WTC11 (cell line): ENCODE measurements around the gene GALNT12. TPM values are rescaled to one million over a fixed set of nuclear protein-coding genes. Genes with fewer than 3 reads are reported as not detected.

Experiments used
- ATAC-seq: fragments of 200-7000 bp; cut with Tn5 transposase; 2 replicates; pipeline ENCODE4 v1.10.0; 2021; ENCODE audit warnings: mild to moderate bottlenecking, moderate library complexity
- CTCF ChIA-PET: fragments of 300-600 bp; sonication (Branson Sonifier 250); formaldehyde crosslinking; loops from one replicate; lab custom pipeline; 2021; ENCODE audit warnings: antibody characterized with exemption; lab: Charles Lee
- POLR2A ChIA-PET: fragments of 350-600 bp; sonication (Branson Sonifier 250); formaldehyde crosslinking; loops from one replicate; lab custom pipeline; 2021; ENCODE audit warnings: antibody characterized with exemption; lab: Charles Lee
- DNase-seq: peaks from one replicate; pipeline ENCODE4 v3.0.0; 2021; ENCODE audit warnings: low spot score
- H3K27ac Mint-ChIP-seq: 2 replicates; pipeline ENCODE4 v1.8.0; 2021; ENCODE audit warnings: mixed read lengths
- H3K27me3 Mint-ChIP-seq: 2 replicates; pipeline ENCODE4 v1.8.0; 2021; ENCODE audit warnings: low read depth, mild to moderate bottlenecking, moderate library complexity, mixed read lengths
- H3K36me3 Mint-ChIP-seq: 2 replicates; pipeline ENCODE4 v1.8.0; 2021; ENCODE audit warnings: mixed read lengths
- H3K4me1 Mint-ChIP-seq: 2 replicates; pipeline ENCODE4 v1.8.0; 2022; ENCODE audit warnings: mixed read lengths
- H3K4me3 Mint-ChIP-seq: 2 replicates; pipeline ENCODE4 v1.8.0; 2021; ENCODE audit warnings: mild to moderate bottlenecking, moderate library complexity, mixed read lengths
- H3K9me3 Mint-ChIP-seq: 2 replicates; pipeline ENCODE4 v1.8.0; 2021; ENCODE audit warnings: mixed read lengths
- ATF1 ChIP-seq: sonication (generic); formaldehyde crosslinking; IDR thresholded peaks from 2 replicates; pipeline ENCODE4 v1.8.1; 2023; ENCODE audit warnings: mild to moderate bottlenecking, moderate library complexity, missing genetic modification reagents
- ATF2 ChIP-seq: sonication (generic); formaldehyde crosslinking; IDR thresholded peaks from 2 replicates; pipeline ENCODE4 v1.8.1; 2022; ENCODE audit warnings: low read depth, missing genetic modification reagents, borderline replicate concordance
- CDX4 ChIP-seq: fragments of 250-450 bp; sonication (Bioruptor Pico); IDR thresholded peaks from 2 replicates; pipeline ENCODE4 v1.9.0; 2021; ENCODE audit warnings: moderate library complexity, mild to moderate bottlenecking, inconsistent platforms, borderline replicate concordance
- E2F4 ChIP-seq: sonication (generic); formaldehyde crosslinking; IDR thresholded peaks from 2 replicates; pipeline ENCODE4 v1.8.1; 2022; ENCODE audit warnings: low read depth, mild to moderate bottlenecking, moderate library complexity, missing genetic modification reagents, borderline replicate concordance
- ESRRA ChIP-seq: sonication (generic); formaldehyde crosslinking; IDR thresholded peaks from 2 replicates; pipeline ENCODE4 v1.8.1; 2022; ENCODE audit warnings: mild to moderate bottlenecking, missing genetic modification reagents, borderline replicate concordance
- FOXK1 ChIP-seq: sonication (generic); formaldehyde crosslinking; IDR thresholded peaks from 2 replicates; pipeline ENCODE4 v1.8.0; 2022; ENCODE audit warnings: mild to moderate bottlenecking, moderate library complexity, missing genetic modification reagents
- GABPB1 ChIP-seq: sonication (generic); formaldehyde crosslinking; IDR thresholded peaks from 2 replicates; pipeline ENCODE4 v1.8.1; 2023; ENCODE audit warnings: mild to moderate bottlenecking, missing genetic modification reagents
- GRHL2 ChIP-seq: fragments of 250-450 bp; sonication (Bioruptor Pico); IDR thresholded peaks from 2 replicates; pipeline ENCODE4 v1.8.0; 2022; ENCODE audit warnings: mild to moderate bottlenecking, moderate library complexity; ENCODE audit not compliant: insufficient replicate concordance, severe bottlenecking
- JAZF1 ChIP-seq: fragments of 250-450 bp; sonication (Bioruptor Pico); IDR thresholded peaks from 2 replicates; pipeline ENCODE4 v1.9.0; 2021; ENCODE audit warnings: moderate library complexity, mild to moderate bottlenecking, inconsistent platforms
- MAX ChIP-seq: sonication (generic); formaldehyde crosslinking; IDR thresholded peaks from 2 replicates; pipeline ENCODE4 v1.8.0; 2022; ENCODE audit warnings: mild to moderate bottlenecking, missing genetic modification reagents
- SMAD4 ChIP-seq: sonication (generic); formaldehyde crosslinking; IDR thresholded peaks from 2 replicates; pipeline ENCODE4 v1.8.0; 2022; ENCODE audit warnings: mild to moderate bottlenecking, missing genetic modification reagents
- SP1 ChIP-seq: sonication (generic); formaldehyde crosslinking; conservative IDR thresholded peaks from 2 replicates; pipeline ENCODE4 v1.8.1; 2022; ENCODE audit warnings: missing genetic modification reagents
- TEAD1 ChIP-seq: sonication (generic); formaldehyde crosslinking; IDR thresholded peaks from 2 replicates; pipeline ENCODE4 v1.8.0; 2022; ENCODE audit warnings: mild to moderate bottlenecking, missing genetic modification reagents
- TP53 ChIP-seq: sonication (generic); formaldehyde crosslinking; IDR thresholded peaks from 2 replicates; pipeline ENCODE4 v1.8.1; 2023; ENCODE audit warnings: mild to moderate bottlenecking, missing genetic modification reagents
- ZNF423 ChIP-seq: fragments of 250-450 bp; sonication (Bioruptor Pico); IDR thresholded peaks from 2 replicates; pipeline ENCODE4 v2.1.2; 2022; ENCODE audit warnings: mild to moderate bottlenecking, moderate library complexity
- total RNA-seq: library from RNA; stranded (reverse); gene quantifications from 3 replicates; pipeline ENCODE4 v1.2.3, GENCODE V29; 2021
- TF ChIP-seq, protein P1 (sequence below): sonication (generic); formaldehyde crosslinking; conservative IDR thresholded peaks from 2 replicates; pipeline ENCODE4 v1.8.1; 2022; ENCODE audit warnings: mild to moderate bottlenecking, missing genetic modification reagents
- TF ChIP-seq, protein P2 (sequence below): fragments of 250-450 bp; sonication (Bioruptor Pico); IDR thresholded peaks from 2 replicates; pipeline ENCODE4 v2.1.2; 2022; ENCODE audit warnings: mild to moderate bottlenecking, moderate library complexity
- TF ChIP-seq, protein P3 (sequence below): sonication (generic); formaldehyde crosslinking; IDR thresholded peaks from 2 replicates; pipeline ENCODE4 v1.8.1; 2023; ENCODE audit warnings: mild to moderate bottlenecking, moderate library complexity, missing genetic modification reagents
- TF ChIP-seq, protein P4 (sequence below): sonication (generic); formaldehyde crosslinking; IDR thresholded peaks from 2 replicates; pipeline ENCODE4 v1.8.1; 2023; ENCODE audit warnings: mild to moderate bottlenecking, missing genetic modification reagents
- TF ChIP-seq, protein P5 (sequence below): sonication (generic); formaldehyde crosslinking; IDR thresholded peaks from 2 replicates; pipeline ENCODE4 v1.8.0; 2023; ENCODE audit warnings: mild to moderate bottlenecking, missing genetic modification reagents

GALNT12 gene
- total RNA-seq, 1 experiment from 2014 or later: 19.3 TPM

- TF ChIP-seq, protein P1, sequence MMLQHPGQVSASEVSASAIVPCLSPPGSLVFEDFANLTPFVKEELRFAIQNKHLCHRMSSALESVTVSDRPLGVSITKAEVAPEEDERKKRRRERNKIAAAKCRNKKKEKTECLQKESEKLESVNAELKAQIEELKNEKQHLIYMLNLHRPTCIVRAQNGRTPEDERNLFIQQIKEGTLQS (CRISPR knock-in tag): no peak
Measured at GRCh38 chr9:98887918-98888510, 80.5 kb downstream of the GALNT12 start (continued).

DNA sequence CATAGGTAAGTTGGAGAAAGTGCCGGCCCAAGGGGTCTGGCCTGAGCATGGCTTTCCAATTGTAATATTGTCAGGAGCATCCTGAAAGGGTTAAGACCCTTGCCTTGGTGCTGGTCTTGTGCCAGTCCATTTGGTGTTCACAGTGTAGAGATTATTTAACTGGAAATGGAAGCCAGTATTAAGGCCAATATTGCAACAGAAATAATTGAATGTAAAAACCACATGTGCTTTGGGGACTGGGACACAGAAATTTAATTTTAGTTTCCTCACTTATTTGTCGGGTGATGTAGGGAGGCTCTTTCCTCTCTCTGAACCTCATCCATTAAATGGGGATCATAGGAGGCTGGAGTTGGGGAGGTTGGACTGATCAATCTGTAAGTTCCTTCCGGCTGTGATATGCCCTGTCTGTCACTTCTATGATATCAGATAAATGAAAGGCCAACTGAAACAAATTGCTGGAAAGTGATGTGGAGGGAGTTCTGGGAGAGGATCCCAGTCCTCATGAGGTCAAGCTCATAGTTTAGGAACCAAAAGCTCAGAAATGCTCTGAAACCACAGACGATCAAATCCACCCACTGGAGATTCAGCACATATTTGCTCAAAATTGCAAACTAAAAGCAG, 81.4 kb downstream of the GALNT12 start:
- Mint-ChIP-seq H3K4me3 (no peak overlapping the region), H3K36me3 (no peaks in the 10 kb centered on the region), H3K4me1 (no peaks in the 10 kb centered on the region), H3K9me3 (no peaks in the 10 kb centered on the region), H3K27me3 (no peaks in the 10 kb centered on the region), H3K27ac (no peak overlapping the region)
- CTCF ChIA-PET: no interaction called here
- TF ChIP-seq ATF1 (CRISPR knock-in tag): no peak
- TF ChIP-seq, protein P2, sequence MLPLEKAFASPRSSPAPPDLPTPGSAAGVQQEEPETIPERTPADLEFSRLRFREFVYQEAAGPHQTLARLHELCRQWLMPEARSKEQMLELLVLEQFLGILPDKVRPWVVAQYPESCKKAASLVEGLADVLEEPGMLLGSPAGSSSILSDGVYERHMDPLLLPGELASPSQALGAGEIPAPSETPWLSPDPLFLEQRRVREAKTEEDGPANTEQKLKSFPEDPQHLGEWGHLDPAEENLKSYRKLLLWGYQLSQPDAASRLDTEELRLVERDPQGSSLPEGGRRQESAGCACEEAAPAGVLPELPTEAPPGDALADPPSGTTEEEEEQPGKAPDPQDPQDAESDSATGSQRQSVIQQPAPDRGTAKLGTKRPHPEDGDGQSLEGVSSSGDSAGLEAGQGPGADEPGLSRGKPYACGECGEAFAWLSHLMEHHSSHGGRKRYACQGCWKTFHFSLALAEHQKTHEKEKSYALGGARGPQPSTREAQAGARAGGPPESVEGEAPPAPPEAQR (CRISPR knock-in tag): no peak
- TF ChIP-seq JAZF1 (CRISPR knock-in tag): no peak
- TF ChIP-seq MAX: no peak
- TF ChIP-seq, protein P3, sequence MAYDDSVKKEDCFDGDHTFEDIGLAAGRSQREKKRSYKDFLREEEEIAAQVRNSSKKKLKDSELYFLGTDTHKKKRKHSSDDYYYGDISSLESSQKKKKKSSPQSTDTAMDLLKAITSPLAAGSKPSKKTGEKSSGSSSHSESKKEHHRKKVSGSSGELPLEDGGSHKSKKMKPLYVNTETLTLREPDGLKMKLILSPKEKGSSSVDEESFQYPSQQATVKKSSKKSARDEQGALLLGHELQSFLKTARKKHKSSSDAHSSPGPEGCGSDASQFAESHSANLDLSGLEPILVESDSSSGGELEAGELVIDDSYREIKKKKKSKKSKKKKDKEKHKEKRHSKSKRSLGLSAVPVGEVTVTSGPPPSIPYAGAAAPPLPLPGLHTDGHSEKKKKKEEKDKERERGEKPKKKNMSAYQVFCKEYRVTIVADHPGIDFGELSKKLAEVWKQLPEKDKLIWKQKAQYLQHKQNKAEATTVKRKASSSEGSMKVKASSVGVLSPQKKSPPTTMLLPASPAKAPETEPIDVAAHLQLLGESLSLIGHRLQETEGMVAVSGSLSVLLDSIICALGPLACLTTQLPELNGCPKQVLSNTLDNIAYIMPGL: no peak
- TF ChIP-seq GABPB1 (CRISPR knock-in tag): no peak
- no peak for TF ChIP-seq TP53 (CRISPR knock-in tag)
- no peak for TF ChIP-seq E2F4 (CRISPR knock-in tag)
- no peak for TF ChIP-seq ESRRA
- TF ChIP-seq GRHL2 (CRISPR knock-in tag): no peak
- no peak for TF ChIP-seq ATF2 (CRISPR knock-in tag)
- no peak for TF ChIP-seq CDX4 (CRISPR knock-in tag)
- no peak for TF ChIP-seq TEAD1 (CRISPR knock-in tag)
- TF ChIP-seq SP1 (CRISPR knock-in tag): no peak
- POLR2A ChIA-PET: no interaction called here
- ATAC-seq: no peak
- DNase-seq: no peak

DNA sequence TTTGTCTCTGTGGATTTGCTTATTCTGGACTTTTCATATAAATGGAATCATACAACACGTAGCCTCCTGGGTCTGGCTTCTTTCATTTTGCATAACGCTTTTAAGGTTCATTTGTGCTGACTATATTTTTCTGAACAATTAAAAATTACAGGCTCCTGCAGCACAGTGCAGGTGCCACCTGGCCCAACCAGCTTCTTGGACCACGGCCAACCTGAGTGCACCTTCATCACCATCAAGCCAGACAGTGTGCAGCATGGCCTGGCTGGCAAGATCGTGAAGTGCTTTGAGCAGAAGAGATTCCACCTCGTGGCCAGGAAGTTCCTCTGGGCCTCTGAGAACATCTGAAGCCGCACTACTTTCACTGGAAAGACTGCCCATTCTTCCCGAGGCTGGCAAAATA, 82.8 kb downstream of the GALNT12 start:
- H3K4me3 Mint-ChIP-seq: no peak overlapping the region
- ATAC-seq (no peak), DNase-seq (no peak)
- no peak for TF ChIP-seq FOXK1
- TF ChIP-seq, protein P4, sequence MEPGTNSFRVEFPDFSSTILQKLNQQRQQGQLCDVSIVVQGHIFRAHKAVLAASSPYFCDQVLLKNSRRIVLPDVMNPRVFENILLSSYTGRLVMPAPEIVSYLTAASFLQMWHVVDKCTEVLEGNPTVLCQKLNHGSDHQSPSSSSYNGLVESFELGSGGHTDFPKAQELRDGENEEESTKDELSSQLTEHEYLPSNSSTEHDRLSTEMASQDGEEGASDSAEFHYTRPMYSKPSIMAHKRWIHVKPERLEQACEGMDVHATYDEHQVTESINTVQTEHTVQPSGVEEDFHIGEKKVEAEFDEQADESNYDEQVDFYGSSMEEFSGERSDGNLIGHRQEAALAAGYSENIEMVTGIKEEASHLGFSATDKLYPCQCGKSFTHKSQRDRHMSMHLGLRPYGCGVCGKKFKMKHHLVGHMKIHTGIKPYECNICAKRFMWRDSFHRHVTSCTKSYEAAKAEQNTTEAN (CRISPR knock-in tag): no peak
- TF ChIP-seq ZNF423 (CRISPR knock-in tag): no peak
- TF ChIP-seq, protein P5, sequence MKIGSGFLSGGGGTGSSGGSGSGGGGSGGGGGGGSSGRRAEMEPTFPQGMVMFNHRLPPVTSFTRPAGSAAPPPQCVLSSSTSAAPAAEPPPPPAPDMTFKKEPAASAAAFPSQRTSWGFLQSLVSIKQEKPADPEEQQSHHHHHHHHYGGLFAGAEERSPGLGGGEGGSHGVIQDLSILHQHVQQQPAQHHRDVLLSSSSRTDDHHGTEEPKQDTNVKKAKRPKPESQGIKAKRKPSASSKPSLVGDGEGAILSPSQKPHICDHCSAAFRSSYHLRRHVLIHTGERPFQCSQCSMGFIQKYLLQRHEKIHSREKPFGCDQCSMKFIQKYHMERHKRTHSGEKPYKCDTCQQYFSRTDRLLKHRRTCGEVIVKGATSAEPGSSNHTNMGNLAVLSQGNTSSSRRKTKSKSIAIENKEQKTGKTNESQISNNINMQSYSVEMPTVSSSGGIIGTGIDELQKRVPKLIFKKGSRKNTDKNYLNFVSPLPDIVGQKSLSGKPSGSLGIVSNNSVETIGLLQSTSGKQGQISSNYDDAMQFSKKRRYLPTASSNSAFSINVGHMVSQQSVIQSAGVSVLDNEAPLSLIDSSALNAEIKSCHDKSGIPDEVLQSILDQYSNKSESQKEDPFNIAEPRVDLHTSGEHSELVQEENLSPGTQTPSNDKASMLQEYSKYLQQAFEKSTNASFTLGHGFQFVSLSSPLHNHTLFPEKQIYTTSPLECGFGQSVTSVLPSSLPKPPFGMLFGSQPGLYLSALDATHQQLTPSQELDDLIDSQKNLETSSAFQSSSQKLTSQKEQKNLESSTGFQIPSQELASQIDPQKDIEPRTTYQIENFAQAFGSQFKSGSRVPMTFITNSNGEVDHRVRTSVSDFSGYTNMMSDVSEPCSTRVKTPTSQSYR (CRISPR knock-in tag): no peak
- TF ChIP-seq SMAD4: no peak
- H3K9me3 Mint-ChIP-seq: no peaks in the 10 kb centered on the region
- H3K27ac Mint-ChIP-seq: no peak overlapping the region
- ChIA-PET POLR2A (no interaction called here), CTCF (no interaction called here)
- H3K36me3 Mint-ChIP-seq: no peaks in the 10 kb centered on the region
- H3K27me3 Mint-ChIP-seq: no peaks in the 10 kb centered on the region
- H3K4me1 Mint-ChIP-seq: no peaks in the 10 kb centered on the region
